Uterus (tissue), 2 donors: ENCODE data around the gene NADSYN1.

ENCODE experiments used
- CTCF ChIP-seq, 4 experiments: fragments of 200-600 bp in 2 of 4; fragments of 450-650 bp in 2 of 4; sonication (generic) in 2 of 4; IDR thresholded peaks; one replicate each; pipeline ENCODE4 v1.5.1; 2016 to 2019; ENCODE audit warnings: antibody characterized with exemption in 4 of 4, mild to moderate bottlenecking in 2 of 4, moderate library complexity in 1 of 4
- POLR2A ChIP-seq, 2 donors: fragments of 450-650 bp; IDR thresholded peaks; one replicate each; pipeline ENCODE4 v1.6.1; 2016; ENCODE audit warnings: antibody characterized with exemption in 2 of 2, mild to moderate bottlenecking in 1 of 2, moderate library complexity in 1 of 2

GRCh38 chr11:71525938-71526495, 73.0 kb downstream of the NADSYN1 start:
- TF ChIP-seq POLR2A (IDR thresholded peaks at IDR 0.05) (no peak), CTCF (IDR thresholded peaks at IDR 0.05) (no peak)
